GM18498 (cell line): Measurements from ENCODE around the gene SOX4.

Source experiments
- ATAC-seq: cut with Tn5 transposase; IDR thresholded peaks from one replicate; pipeline ENCODE4 v1.9.1; 2021; ENCODE audit warnings: mild to moderate bottlenecking, moderate library complexity; ENCODE audit not compliant: unreplicated experiment

SOX4 gene

GRCh38 chr6:21612067-21612745 is 18.7 kb downstream of the SOX4 start:
- no peak for ATAC-seq

GRCh38 chr6:21613809-21614208 is 20.3 kb downstream of the SOX4 start:
- ATAC-seq: no peak

GRCh38 chr6:21614226-21614625 is 20.7 kb downstream of the SOX4 start:
- ATAC-seq: no peak

- no peak for ATAC-seq
These were observed 22.0 kb downstream of the SOX4 start for GRCh38 chr6:21615504-21615903.

GRCh38 chr6:21616005-21616404 is 22.5 kb downstream of the SOX4 start:
- no peak for ATAC-seq

GRCh38 chr6:21625642-21626041 is 32.1 kb downstream of the SOX4 start:
- no peak for ATAC-seq

- ATAC-seq: no peak
These were observed 33.2 kb downstream of the SOX4 start for GRCh38 chr6:21626756-21627155.

GRCh38 chr6:21628160-21628559 is 34.6 kb downstream of the SOX4 start:
- no peak for ATAC-seq

- ATAC-seq: no peak
These were observed 40.1 kb downstream of the SOX4 start for GRCh38 chr6:21633511-21634109.

GRCh38 chr6:21634582-21634981 is 41.0 kb downstream of the SOX4 start:
- ATAC-seq: no peak

- ATAC-seq: no peak
These were observed 43.3 kb downstream of the SOX4 start for GRCh38 chr6:21636876-21637275.

GRCh38 chr6:21639316-21639715 is 45.8 kb downstream of the SOX4 start:
- ATAC-seq: no peak
